ENCODE results near the gene SERPINA9. TPM values are rescaled to one million over a fixed set of nuclear protein-coding genes. Genes with fewer than 3 reads are reported as not detected.

Gene SERPINA9
- polyA plus RNA-seq, 1 experiment, result 0.05 TPM

DNA sequence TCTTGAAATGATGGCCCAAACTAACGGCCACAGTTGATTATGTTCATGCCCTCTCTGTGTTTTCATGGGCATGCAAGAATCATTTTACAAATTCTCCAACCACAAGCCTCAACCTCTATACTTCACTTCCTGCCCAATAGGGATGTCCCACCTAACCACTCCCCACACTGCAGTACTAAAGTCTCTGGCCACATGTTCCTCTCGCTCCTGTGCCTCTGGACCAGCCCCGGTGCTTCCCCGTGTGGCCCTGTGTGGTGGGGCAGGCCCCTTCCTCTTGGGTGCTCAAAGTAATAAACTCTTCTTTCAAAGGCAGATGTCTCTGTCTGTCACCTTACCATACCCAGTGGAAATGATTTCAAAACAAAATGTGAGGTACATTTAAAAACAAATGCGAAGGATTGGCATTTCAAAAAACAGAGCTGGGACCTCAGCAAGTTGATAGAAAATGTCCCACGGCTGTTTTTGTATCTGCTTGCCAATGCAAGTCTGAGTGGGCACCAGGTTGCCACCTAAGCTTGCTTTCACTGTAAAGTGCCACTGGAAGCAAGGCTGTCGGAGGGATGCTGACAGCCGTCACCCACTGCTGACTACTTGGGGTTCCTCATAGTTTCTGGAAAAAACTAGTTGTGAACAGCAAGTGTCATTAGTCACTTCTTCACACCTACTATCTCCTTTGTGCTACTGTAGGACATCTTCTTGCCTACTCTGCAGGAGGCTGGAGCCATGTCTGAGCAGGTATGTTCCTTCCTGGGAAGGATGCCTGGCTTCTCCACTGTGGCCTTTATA, 15.2 kb downstream of the SERPINA9 start:
- no peak for TF ChIP-seq CTCF (IDR thresholded peaks at IDR 0.05; ENCODE audit: low read depth, low read length)
- ChIA-PET POLR2A (no interaction called here), CTCF (no interaction called here)
- no peak overlapping the region for H3K4me3 ChIP-seq (ENCODE audit: low read depth, low read length)
- H3K9me3 ChIP-seq (ENCODE audit: control insufficient read depth, insufficient read depth, low read length), result no peaks in the 10 kb centered on the region; the same call in 1 of the 2 replicates
- H3K27ac ChIP-seq (ENCODE audit: low read depth, low read length), result no peak overlapping the region
- DNase-seq (ENCODE audit: low read depth, low spot score), result no peak
- H3K27me3 ChIP-seq (ENCODE audit: control insufficient read depth, insufficient read depth, low read length), result peaks cover 3% of the 10 kb centered on the region

DNA sequence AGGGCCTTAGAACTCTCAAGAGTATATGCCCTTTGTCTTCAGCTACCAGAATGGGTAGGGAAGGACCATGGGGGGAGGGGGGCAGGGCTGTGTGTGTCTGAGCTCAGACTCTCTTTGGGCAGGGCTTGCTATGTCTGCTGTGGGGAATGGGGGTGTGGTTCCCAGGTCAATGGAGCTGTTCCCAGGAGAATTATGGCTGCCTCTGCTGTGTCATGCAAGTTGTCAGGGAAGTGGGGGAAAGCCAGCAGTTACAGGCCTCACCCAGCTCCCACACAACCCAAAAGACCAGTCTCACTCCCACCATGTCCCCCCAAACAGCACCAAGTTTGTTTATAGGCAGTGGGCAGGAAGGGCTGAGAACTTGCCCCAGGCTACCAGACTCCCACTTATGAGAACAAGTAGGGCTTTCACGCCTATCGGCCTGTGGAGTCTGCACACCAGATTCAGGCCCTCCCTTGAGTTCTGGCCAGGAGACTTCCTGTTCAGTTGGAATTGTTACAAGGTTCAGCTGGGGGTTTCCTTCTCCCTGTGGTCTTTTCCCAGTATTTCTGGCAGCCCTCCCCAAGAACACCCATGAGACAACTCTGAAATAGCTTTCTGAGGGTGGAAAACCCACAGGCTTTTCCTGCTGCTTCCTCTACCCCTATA, 17.3 kb downstream of the SERPINA9 start:
- Histone ChIP-seq H3K9me3 (ENCODE audit: control insufficient read depth, insufficient read depth, low read length) (no peaks in the 10 kb centered on the region; the same call in 1 of the 2 replicates), H3K4me3 (ENCODE audit: low read depth, low read length) (no peak overlapping the region), H3K27me3 (ENCODE audit: control insufficient read depth, insufficient read depth, low read length) (peaks cover under 1% of the 10 kb centered on the region), H3K27ac (ENCODE audit: low read depth, low read length) (no peak overlapping the region)
- no peak for DNase-seq (ENCODE audit: low read depth, low spot score)
- ChIA-PET CTCF (no interaction called here), POLR2A (no interaction called here)
- no peak for TF ChIP-seq CTCF (IDR thresholded peaks at IDR 0.05; ENCODE audit: low read depth, low read length)

GRCh38 chr14:94458096-94458495, 17.9 kb downstream of the SERPINA9 start:
- Histone ChIP-seq H3K27me3 (ENCODE audit: control insufficient read depth, insufficient read depth, low read length) (no peaks in the 10 kb centered on the region), H3K27ac (ENCODE audit: low read depth, low read length) (no peak overlapping the region), H3K9me3 (ENCODE audit: control insufficient read depth, insufficient read depth, low read length) (no peaks in the 10 kb centered on the region; the same call in 1 of the 2 replicates), H3K4me3 (ENCODE audit: low read depth, low read length) (no peak overlapping the region)
- TF ChIP-seq CTCF (IDR thresholded peaks at IDR 0.05; ENCODE audit: low read depth, low read length), result no peak
- DNase-seq (ENCODE audit: low read depth, low spot score), result no peak
- ChIA-PET POLR2A (no interaction called here), CTCF (no interaction called here)

DNA sequence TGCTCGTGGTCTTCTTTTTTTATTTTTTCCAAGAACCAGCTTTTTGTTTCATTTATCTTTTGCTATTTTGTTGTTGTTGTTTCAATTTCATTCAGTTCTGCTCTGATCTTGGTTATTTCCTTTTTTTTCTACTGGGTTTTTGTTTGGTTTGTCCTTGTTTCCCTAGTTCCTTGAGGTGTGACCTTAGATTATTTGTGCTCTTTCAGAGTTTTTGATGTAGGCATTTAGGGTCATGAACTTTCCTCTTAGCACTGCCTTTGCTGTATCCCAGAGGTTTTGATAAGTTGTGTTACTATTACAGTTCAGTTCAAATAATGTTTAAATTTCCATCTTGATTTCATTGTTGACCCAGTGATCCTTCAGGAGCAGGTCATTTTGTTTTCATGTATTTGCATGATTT, 20.1 kb downstream of the SERPINA9 start:
- H3K4me3 ChIP-seq (ENCODE audit: low read depth, low read length), result no peak overlapping the region
- H3K27ac ChIP-seq (ENCODE audit: low read depth, low read length), result no peak overlapping the region
- H3K27me3 ChIP-seq (ENCODE audit: control insufficient read depth, insufficient read depth, low read length), result no peaks in the 10 kb centered on the region
- TF ChIP-seq CTCF (IDR thresholded peaks at IDR 0.05; ENCODE audit: low read depth, low read length), result no peak
- DNase-seq (ENCODE audit: low read depth, low spot score), result no peak
- ChIA-PET CTCF (no interaction called here), POLR2A (no interaction called here)
- H3K9me3 ChIP-seq (ENCODE audit: control insufficient read depth, insufficient read depth, low read length), result no peaks in the 10 kb centered on the region

DNA sequence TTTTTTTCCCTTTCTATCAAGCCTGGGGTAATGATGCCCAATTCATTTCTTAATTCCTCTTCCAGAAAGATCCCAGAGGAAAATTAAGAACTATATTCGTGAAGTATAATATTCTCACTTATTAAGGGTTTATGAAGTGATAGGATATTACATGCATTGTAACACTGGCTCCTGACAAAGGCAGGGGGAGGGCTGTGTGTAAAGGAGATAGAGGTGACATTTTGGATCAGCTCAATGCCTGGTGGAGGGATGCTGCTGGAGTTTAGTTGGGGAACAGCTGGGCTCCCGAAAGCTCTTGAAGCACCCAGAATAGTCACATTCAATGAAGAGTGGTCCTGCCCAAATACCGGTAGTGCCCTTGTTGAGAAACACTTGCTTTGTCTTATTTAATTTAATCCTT, 24.2 kb downstream of the SERPINA9 start:
- no peak overlapping the region for H3K4me3 ChIP-seq (ENCODE audit: low read depth, low read length)
- peaks cover 6% of the 10 kb centered on the region for H3K27me3 ChIP-seq (ENCODE audit: control insufficient read depth, insufficient read depth, low read length)
- no peak overlapping the region for H3K27ac ChIP-seq (ENCODE audit: low read depth, low read length)
- no peak for DNase-seq (ENCODE audit: low read depth, low spot score)
- TF ChIP-seq CTCF (IDR thresholded peaks at IDR 0.05; ENCODE audit: low read depth, low read length), result no peak
- no peaks in the 10 kb centered on the region for H3K9me3 ChIP-seq (ENCODE audit: control insufficient read depth, insufficient read depth, low read length)
- CTCF ChIA-PET, result interaction anchor here (0.9 kb wide), 1 partner anchor 35 kb away, joined by 5 read pairs; no protein-coding TSS in a partner anchor
- POLR2A ChIA-PET, result no interaction called here

All from AG04450 (cell line).